ENCODE data around the gene KCNK15. TPM values are rescaled to one million over a fixed set of nuclear protein-coding genes. Genes with fewer than 3 reads are reported as not detected.
"Not testable (repeated sequence)": the region's sequence is repeated elsewhere in the genome, so short reads cannot be mapped to it uniquely, and the experiment has no call there.

The KCNK15 gene
- total RNA-seq, 2 donors from 2014 or later = not detected

GRCh38 chr20:44762466-44763140 is 16.9 kb downstream of the KCNK15 start:
- H3K27me3 Mint-ChIP-seq = peaks cover 40% of the 10 kb centered on the region
- DNase-seq = no peak
- H3K9me3 ChIP-seq (ENCODE audit: control insufficient read depth, low read length, poor library complexity, severe bottlenecking) = no peaks in the 10 kb centered on the region
- no peaks in the 10 kb centered on the region for H3K36me3 Mint-ChIP-seq (ENCODE audit: low read depth)
- no peak overlapping the region for H3K27ac Mint-ChIP-seq
- H3K4me1 Mint-ChIP-seq = peaks cover 2% of the 10 kb centered on the region
- no peak for ATAC-seq
- H3K4me3 Mint-ChIP-seq = no peak overlapping the region

- not testable (repeated sequence) for H3K4me3 Mint-ChIP-seq; DNase-seq; H3K4me1 Mint-ChIP-seq; H3K27ac Mint-ChIP-seq; H3K9me3 ChIP-seq (ENCODE audit: control insufficient read depth, low read length, poor library complexity, severe bottlenecking); H3K36me3 Mint-ChIP-seq (ENCODE audit: low read depth); ATAC-seq
- peaks cover 39% of the 10 kb centered on the region for H3K27me3 Mint-ChIP-seq
Observed at GRCh38 chr20:44763798-44764197, 18.1 kb downstream of the KCNK15 start.

DNA sequence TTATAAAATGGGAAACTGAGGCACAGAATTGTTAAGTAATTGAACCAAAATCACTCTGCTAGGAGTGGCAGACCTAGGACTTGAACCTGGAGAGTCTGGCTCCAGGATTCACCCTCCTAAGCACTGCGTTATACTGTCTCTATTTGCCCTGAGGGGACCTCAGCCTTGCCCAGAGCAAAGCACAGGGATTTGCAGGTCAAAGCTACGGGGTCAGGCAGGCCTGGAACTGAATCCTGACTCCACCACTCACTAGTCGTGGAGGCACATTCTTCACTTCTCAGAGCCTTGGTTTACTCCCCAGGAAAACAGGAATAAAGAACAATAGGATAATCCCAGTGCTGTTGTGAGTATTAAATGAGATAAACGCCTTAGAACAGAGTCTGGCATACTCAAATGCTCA is 19.4 kb downstream of the KCNK15 start:
- no peak overlapping the region for H3K4me3 Mint-ChIP-seq
- H3K36me3 Mint-ChIP-seq (ENCODE audit: low read depth) = no peaks in the 10 kb centered on the region
- H3K9me3 ChIP-seq (ENCODE audit: control insufficient read depth, low read length, poor library complexity, severe bottlenecking) = no peaks in the 10 kb centered on the region
- peaks cover 40% of the 10 kb centered on the region for H3K27me3 Mint-ChIP-seq
- no peak overlapping the region for H3K27ac Mint-ChIP-seq
- H3K4me1 Mint-ChIP-seq = peaks cover 5% of the 10 kb centered on the region
- DNase-seq = no peak
- no peak for ATAC-seq

DNA sequence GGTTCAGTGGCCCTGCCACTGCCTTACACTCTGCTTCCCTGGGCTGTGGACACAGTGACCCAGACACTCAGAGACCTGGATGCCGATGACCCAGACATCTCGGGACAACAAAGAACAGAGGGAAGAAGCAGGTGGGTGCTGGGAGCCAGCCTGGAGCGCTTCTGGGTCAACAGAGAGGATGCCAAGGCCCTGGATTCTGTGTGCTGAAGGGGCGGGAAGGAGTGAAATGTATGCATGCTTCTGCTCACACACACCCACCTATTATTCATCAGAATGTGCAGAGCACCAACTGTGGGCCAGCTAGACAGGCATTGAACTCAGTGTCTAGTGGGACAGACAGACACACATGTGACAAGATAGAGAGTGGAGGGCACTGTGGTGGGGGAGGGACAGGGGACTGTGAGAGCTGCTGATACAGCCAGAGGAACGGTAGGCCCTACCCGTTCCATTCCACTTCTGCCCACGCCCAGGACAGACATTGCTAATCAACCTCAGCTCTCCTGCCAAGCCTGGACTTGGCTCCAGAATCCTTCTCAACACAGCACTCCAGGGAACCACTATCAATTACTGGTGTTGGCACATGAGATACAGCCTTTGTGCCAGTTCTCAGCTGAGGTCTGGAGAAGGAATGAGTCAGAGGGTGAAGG is 20.2 kb downstream of the KCNK15 start:
- Mint-ChIP-seq H3K4me1 (peaks cover 5% of the 10 kb centered on the region), H3K4me3 (no peak overlapping the region), H3K27ac (no peak overlapping the region), H3K36me3 (ENCODE audit: low read depth) (no peaks in the 10 kb centered on the region), H3K27me3 (peaks cover 42% of the 10 kb centered on the region)
- ATAC-seq (no peak), DNase-seq (no peak)
- H3K9me3 ChIP-seq (ENCODE audit: control insufficient read depth, low read length, poor library complexity, severe bottlenecking) = no peaks in the 10 kb centered on the region

DNA sequence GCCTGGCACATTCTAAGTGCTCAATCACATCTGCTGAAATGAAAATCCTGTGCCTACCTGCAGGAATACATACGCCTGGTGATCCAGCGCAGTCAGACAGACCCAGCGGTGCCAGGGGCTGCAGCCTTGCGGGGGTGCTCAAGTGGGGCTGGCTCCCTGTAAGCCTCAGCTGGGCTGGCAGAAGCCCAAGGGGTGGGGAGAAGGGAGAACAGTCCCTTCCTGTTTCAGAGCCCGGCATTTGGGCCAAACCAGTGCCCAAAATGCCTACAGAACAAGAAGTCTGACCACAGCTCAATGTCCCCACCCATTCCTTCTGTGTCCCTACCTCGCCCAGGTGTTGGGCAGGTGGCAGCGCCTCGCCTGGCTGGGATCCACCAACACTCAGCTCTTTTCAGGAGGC is 22.6 kb downstream of the KCNK15 start:
- no peak for DNase-seq
- H3K9me3 ChIP-seq (ENCODE audit: control insufficient read depth, low read length, poor library complexity, severe bottlenecking) = no peaks in the 10 kb centered on the region
- Mint-ChIP-seq H3K36me3 (ENCODE audit: low read depth) (peaks cover 2% of the 10 kb centered on the region), H3K4me3 (no peak overlapping the region), H3K27ac (no peak overlapping the region), H3K4me1 (peaks cover 7% of the 10 kb centered on the region), H3K27me3 (peaks cover 38% of the 10 kb centered on the region)
- no peak for ATAC-seq

DNA sequence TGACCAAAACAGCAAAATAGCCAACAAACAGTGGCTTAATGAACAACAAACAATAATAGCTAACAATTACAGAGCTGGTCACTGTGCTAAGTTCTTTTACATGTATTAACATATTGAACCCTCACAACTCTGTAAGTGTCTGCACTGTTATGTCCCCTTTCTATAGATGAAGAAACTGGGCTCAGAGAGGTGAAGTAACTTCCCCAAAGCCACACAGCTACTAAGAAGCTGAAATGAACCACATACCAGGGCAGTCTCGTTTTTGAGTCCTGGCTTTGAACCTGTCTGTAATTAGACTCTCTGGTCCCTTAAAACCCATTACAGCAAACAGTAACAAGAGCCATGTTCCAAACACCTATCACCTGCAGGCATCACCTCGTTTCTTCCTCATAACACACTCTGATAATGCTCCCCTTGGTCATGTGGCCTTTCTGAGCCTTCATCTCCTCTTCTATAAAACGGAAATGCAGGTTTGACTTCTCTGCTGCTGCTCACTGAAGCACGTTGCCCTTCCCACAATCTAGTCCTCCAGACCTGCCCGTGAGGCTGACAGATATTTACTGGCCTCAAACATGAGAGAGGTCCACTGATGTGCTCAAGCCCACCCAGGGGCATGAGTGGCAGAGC is 23.3 kb downstream of the KCNK15 start:
- H3K27ac Mint-ChIP-seq = no peak overlapping the region

GRCh38 chr20:44769481-44769863 is 23.8 kb downstream of the KCNK15 start:
- DNase-seq = no peak
- Mint-ChIP-seq H3K27ac (no peak overlapping the region), H3K36me3 (ENCODE audit: low read depth) (peaks cover 2% of the 10 kb centered on the region), H3K4me1 (peaks cover 7% of the 10 kb centered on the region), H3K4me3 (no peak overlapping the region), H3K27me3 (peaks cover 38% of the 10 kb centered on the region)
- H3K9me3 ChIP-seq (ENCODE audit: control insufficient read depth, low read length, poor library complexity, severe bottlenecking) = no peaks in the 10 kb centered on the region
- ATAC-seq = no peak

More for the DNA sequence above, 23.3 kb downstream of the KCNK15 start:
- peaks cover 2% of the 10 kb centered on the region for H3K36me3 Mint-ChIP-seq (ENCODE audit: low read depth)
- no peak for ATAC-seq
- H3K9me3 ChIP-seq (ENCODE audit: control insufficient read depth, low read length, poor library complexity, severe bottlenecking) = no peaks in the 10 kb centered on the region
- H3K27me3 Mint-ChIP-seq = peaks cover 38% of the 10 kb centered on the region
- peaks cover 7% of the 10 kb centered on the region for H3K4me1 Mint-ChIP-seq
- H3K4me3 Mint-ChIP-seq = no peak overlapping the region
- DNase-seq = no peak

DNA sequence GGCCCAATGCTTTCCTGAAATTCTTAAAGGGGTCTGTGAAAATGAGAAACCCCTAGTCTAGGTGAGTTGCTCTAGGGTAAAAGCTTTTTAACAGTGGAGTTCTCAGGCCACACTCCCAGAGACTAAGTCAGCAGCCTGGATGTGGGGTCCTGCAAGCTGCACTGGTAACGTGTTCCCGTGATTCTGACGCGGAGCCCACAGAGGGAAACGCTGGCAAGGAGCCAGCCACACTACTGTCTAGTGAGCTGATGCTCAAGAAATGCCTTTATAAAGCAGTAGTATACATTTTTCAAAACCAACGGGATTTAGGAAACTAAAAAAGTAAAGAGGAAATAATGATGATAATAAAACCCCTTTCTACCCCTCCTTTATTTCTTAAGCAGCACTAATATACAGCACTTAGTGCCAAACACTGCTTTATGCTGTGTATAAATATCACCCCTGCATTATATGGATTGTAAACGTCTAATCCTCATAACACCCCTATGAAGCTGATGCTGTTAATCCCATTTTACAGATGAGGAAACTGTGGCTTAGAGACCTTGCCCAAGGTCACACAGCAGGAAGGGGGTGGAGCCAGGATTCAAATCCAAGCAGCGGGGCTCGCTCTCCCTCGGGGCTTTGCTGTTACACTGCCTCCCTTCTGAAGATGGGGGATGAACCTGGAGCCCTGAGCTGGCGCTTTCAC is 25.0 kb downstream of the KCNK15 start:
- Mint-ChIP-seq H3K27ac (no peak overlapping the region), H3K36me3 (ENCODE audit: low read depth) (peaks cover 2% of the 10 kb centered on the region), H3K27me3 (peaks cover 32% of the 10 kb centered on the region), H3K4me1 (peaks cover 5% of the 10 kb centered on the region), H3K4me3 (no peak overlapping the region)
- H3K9me3 ChIP-seq (ENCODE audit: control insufficient read depth, low read length, poor library complexity, severe bottlenecking) = no peaks in the 10 kb centered on the region
- no peak for DNase-seq
- ATAC-seq = no peak

DNA sequence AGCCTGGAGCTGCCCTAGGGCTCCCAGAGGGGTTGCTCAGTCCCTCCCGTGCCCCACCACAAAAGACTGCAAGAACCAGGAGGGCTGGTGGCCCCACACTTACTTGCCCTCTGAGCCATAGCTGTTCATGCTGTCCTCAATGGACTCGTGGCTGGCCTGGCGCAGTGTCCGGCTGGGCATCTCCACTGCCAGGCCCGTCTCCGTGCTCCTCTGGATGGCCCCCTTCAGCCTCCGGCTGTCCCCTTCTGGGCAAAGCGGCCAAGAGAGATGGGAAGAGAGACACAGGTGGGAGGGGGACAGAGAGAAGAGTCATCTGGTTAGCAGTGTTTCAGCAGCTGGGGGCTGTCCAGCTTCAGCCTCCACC is 25.5 kb downstream of the KCNK15 start:
- Mint-ChIP-seq H3K27me3 (peaks cover 28% of the 10 kb centered on the region), H3K36me3 (ENCODE audit: low read depth) (peaks cover 2% of the 10 kb centered on the region), H3K27ac (no peak overlapping the region), H3K4me1 (peaks cover 5% of the 10 kb centered on the region), H3K4me3 (no peak overlapping the region)
- DNase-seq = no peak
- no peak for ATAC-seq
- no peaks in the 10 kb centered on the region for H3K9me3 ChIP-seq (ENCODE audit: control insufficient read depth, low read length, poor library complexity, severe bottlenecking)

GRCh38 chr20:44772636-44773035 is 27.0 kb downstream of the KCNK15 start:
- Mint-ChIP-seq H3K36me3 (ENCODE audit: low read depth) (peaks cover 4% of the 10 kb centered on the region), H3K4me1 (peaks cover 5% of the 10 kb centered on the region), H3K27ac (no peak overlapping the region), H3K4me3 (no peak overlapping the region), H3K27me3 (peaks cover 34% of the 10 kb centered on the region)
- DNase-seq (no peak), ATAC-seq (no peak)
- no peaks in the 10 kb centered on the region for H3K9me3 ChIP-seq (ENCODE audit: control insufficient read depth, low read length, poor library complexity, severe bottlenecking)

GRCh38 chr20:44773070-44773829 is 27.6 kb downstream of the KCNK15 start:
- H3K27ac Mint-ChIP-seq = no peak overlapping the region
- ATAC-seq (no peak), DNase-seq (no peak)
- H3K36me3 Mint-ChIP-seq (ENCODE audit: low read depth) = peaks cover 4% of the 10 kb centered on the region
- no peak overlapping the region for H3K4me3 Mint-ChIP-seq
- no peaks in the 10 kb centered on the region for H3K9me3 ChIP-seq (ENCODE audit: control insufficient read depth, low read length, poor library complexity, severe bottlenecking)
- H3K4me1 Mint-ChIP-seq = peaks cover 5% of the 10 kb centered on the region
- H3K27me3 Mint-ChIP-seq = peaks cover 32% of the 10 kb centered on the region

DNA sequence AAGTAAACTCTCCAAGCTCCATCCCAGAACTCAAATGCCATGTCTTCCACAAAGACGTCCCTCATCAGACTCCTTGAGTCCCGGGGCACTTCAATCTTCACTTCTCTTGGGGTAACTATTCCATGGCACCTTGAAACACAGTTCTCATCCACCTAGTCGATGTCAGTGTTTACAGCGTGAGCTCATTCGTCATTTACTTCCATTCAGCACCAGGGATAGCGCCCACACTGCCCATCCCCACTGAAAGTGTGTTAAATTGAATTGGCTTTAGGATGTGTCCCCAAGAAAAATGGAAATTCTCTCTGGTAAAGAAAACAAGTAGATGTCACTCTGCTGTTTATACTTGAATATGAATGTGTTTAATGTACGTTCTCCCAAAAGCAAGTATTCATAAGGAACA is 31.3 kb downstream of the KCNK15 start:
- Mint-ChIP-seq H3K27me3 (peaks cover 10% of the 10 kb centered on the region), H3K36me3 (ENCODE audit: low read depth) (peaks cover 2% of the 10 kb centered on the region), H3K4me3 (no peak overlapping the region), H3K27ac (no peak overlapping the region), H3K4me1 (no peaks in the 10 kb centered on the region)
- no peak for ATAC-seq
- no peak for DNase-seq
- no peaks in the 10 kb centered on the region for H3K9me3 ChIP-seq (ENCODE audit: control insufficient read depth, low read length, poor library complexity, severe bottlenecking)

GRCh38 chr20:44780226-44780625 is 34.6 kb downstream of the KCNK15 start:
- ATAC-seq = no peak

More at GRCh38 chr20:44780226-44780625, 34.6 kb downstream of the KCNK15 start:
- no peaks in the 10 kb centered on the region for H3K9me3 ChIP-seq (ENCODE audit: control insufficient read depth, low read length, poor library complexity, severe bottlenecking)
- peak in 1 of 3 donors; percentile 16 for DNase-seq
- Mint-ChIP-seq H3K4me3 (no peak overlapping the region), H3K27ac (no peak overlapping the region), H3K36me3 (ENCODE audit: low read depth) (peaks cover 2% of the 10 kb centered on the region), H3K4me1 (no peaks in the 10 kb centered on the region), H3K27me3 (peaks cover 22% of the 10 kb centered on the region)

Measured in T-helper 17 cell (primary cell).